Epithelial cell of esophagus (primary cell): ENCODE measurements around the gene KRT74.
A peak's percentile ranks its signal among the peaks of the same experiment; 100 is the strongest.

Experiments used
- DNase-seq: peaks from one replicate; pipeline ENCODE4 v3.0.0; 2010; ENCODE audit warnings: low read depth
- H3K4me3 ChIP-seq: 2 replicates; pipeline ENCODE4 v1.5.1; 2011; ENCODE audit warnings: mild to moderate bottlenecking, low read length, control low read depth
- CTCF ChIP-seq: IDR thresholded peaks from 2 replicates; pipeline ENCODE4 v1.5.1; 2011; ENCODE audit warnings: low read depth, mild to moderate bottlenecking, low read length, control low read depth, inconsistent platforms; ENCODE audit not compliant: insufficient read depth; ENCODE audit errors: missing control alignments

Gene KRT74

DNA sequence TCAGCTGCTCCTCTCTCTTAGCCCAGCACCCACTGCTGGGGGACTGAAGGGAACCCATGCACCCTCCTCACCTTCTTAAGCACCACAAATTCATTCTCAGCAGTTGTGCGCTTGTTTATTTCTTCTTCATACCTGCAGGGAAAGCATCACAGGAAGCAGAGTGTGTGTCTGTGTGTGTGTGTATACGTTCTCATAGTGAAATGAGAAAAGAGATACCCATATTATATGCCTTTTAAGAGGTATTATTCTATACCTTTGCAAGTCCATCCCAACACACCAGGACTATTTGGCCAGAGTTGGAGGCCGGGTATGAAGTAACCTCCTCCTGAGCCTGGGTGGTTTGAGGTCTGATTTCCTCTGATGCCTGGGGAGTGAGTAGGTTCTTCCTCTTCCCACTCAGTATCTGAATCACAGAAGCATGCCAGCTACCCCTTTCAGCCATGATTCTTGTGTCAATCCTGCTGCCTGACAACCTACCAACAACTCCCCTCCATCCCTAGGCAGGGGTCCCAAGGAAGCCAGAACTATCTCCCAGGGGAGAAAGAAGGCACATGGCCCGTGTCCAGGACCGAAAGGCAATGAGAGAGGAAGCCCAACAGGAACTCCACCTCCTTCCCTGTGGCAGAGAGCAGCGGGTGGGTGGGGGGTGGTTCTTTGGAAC, 41.7 kb upstream of the KRT74 start:
- no peak overlapping the region for H3K4me3 ChIP-seq
- no peak for TF ChIP-seq CTCF
- peak; percentile 30 for DNase-seq

GRCh38 chr12:52614381-52615207, 41.0 kb upstream of the KRT74 start:
- H3K4me3 ChIP-seq: no peak overlapping the region
- TF ChIP-seq CTCF: no peak
- DNase-seq: peak; percentile 7

DNA sequence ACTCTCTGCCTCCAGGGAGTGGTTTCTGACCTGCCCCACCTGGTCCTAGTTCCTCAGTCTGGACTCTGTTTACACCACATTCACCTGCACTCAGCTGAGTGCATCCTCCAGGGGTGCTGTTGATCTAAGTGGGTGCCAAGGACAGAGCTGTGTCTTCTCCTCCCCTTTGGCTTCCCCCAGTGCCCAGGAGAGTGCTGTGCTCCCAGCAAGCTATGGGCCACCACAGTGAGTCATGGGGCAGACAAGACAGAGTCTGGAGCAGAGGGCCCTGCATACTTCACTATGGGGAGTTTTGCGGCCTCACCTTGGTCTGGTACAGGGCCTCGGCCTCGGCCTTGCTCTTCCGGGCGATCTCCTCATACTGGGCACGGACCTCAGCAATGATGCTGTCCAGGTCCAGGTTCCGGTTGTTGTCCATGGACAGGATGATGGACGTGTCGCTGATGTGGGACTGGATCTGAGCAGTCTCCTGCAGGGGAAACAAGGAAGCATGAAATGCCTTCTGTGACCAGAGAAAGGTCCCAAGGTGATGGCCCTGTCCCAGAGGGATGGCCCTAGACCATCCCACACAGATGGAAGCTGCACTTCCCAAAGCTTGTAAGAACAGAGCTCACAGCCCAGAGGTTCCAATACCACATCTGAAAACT, 39.9 kb upstream of the KRT74 start:
- H3K4me3 ChIP-seq: no peak overlapping the region
- DNase-seq: no peak
- no peak for TF ChIP-seq CTCF

- TF ChIP-seq CTCF: no peak
- no peak for DNase-seq
- H3K4me3 ChIP-seq: no peak overlapping the region
These were observed 39.1 kb upstream of the KRT74 start for GRCh38 chr12:52612431-52613383.

DNA sequence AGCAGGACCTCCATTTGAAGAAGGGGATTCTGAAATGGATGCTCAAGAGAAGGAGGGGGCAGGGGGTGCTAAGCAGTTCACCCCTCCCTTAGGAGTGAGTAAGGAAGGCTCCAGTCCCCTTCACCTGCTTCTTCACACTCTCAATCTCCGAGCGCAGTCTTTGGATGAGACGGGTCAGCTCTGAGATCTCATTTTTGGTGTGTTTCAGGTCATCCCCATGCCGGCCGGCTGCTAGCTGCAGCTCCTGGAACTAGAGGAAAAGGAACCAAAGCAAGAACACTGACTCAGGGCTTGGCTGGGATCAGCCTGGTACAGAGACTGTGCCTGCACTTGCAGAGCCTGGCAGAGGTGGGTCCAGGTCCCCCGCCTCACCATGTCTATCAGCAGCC, 37.4 kb upstream of the KRT74 start:
- no peak for TF ChIP-seq CTCF
- H3K4me3 ChIP-seq: no peak overlapping the region
- no peak for DNase-seq

DNA sequence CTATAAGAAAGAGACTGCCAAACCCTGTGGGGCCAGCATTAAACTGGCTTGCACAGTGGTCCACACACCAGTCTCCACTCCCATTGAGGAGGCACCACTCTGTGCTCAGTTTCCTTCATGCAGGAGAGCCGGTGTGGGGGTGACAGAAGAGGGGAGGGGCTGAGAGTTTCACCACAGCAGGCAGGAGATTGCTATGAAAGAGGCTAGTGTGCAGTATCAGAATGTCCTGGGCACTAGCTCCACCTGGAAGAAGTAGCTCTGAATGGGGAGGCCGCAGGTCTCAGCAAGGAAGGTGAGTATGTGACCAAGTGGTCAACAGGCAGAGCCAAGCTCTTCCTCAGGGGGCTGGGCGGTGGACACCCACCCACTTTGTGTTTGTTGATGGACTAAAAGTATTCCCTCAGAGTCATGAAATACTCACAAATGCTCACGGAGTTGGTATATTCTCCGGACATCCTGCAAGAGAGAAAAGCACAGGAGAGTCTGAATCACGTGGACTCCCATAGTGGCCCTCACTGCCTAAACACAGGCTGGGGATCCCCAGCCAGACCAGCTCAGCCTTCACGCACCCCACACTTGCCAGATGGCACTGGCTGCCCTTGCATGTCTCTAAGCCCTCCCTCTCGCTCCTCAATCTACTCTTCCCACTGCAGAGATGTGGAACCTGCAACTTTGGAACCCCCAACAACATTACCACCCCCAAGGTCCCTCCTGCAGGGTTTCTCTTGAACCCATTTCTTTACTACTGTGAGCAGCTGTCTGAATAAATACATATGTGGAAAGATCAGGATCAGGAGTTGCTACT, 35.4 kb upstream of the KRT74 start:
- H3K4me3 ChIP-seq: no peak overlapping the region
- no peak for TF ChIP-seq CTCF
- DNase-seq: no peak
